Right renal pelvis (tissue), 4 donors: ENCODE data around the gene CKS2. TPM values are rescaled to one million over a fixed set of nuclear protein-coding genes. Genes with fewer than 3 reads are reported as not detected.
A peak's percentile ranks its signal among the peaks of the same experiment; 100 is the strongest.
"Not testable (repeated sequence)": the region's sequence is repeated elsewhere in the genome, so short reads cannot be mapped to it uniquely, and the experiment has no call there.

ENCODE experiments used
- DNase-seq, 4 donors: peaks; one replicate each; pipeline ENCODE4 v3.0.0-alpha.2; 2013; ENCODE audit warnings: low read depth in 4 of 4, low spot score in 3 of 4, missing footprints in 1 of 4
- polyA plus RNA-seq, 4 donors: library from polyadenylated mRNA; unstranded; fragments of 120-200 nt; gene quantifications; one replicate each; pipeline ENCODE4 v1.2.1, GENCODE V29; 2013; ENCODE audit not compliant: insufficient read length in 4 of 4

Gene CKS2
- polyA plus RNA-seq = 100 to 1,000 TPM in 1 of 4 donors, 10 to 100 TPM in 3; 84.3 to 107 (median 89.5) TPM

- peak; percentile 100 for DNase-seq
These were observed at the start of gene CKS2 for GRCh38 chr9:89310475-89311345. Gene CKS2 (plus strand): TSS chr9:89311195. CDS start chr9:89311293, 98 bp downstream.

- DNase-seq = no peak
These were observed 37.3 kb upstream of the CKS2 start for GRCh38 chr9:89273528-89274279.

- DNase-seq = no peak
These were observed 36.2 kb upstream of the CKS2 start for GRCh38 chr9:89274838-89275237.

GRCh38 chr9:89276040-89276439, 35.0 kb upstream of the CKS2 start:
- DNase-seq = not testable (repeated sequence)

GRCh38 chr9:89277043-89277442, 34.0 kb upstream of the CKS2 start:
- DNase-seq = no peak

GRCh38 chr9:89277454-89277853, 33.5 kb upstream of the CKS2 start:
- no peak for DNase-seq

- no peak for DNase-seq
These were observed 32.4 kb upstream of the CKS2 start for GRCh38 chr9:89278551-89278950.

GRCh38 chr9:89278997-89279739, 31.8 kb upstream of the CKS2 start:
- DNase-seq = peak; percentile 16 to 53 (median 50)

GRCh38 chr9:89281106-89281505, 29.9 kb upstream of the CKS2 start:
- no peak for DNase-seq

GRCh38 chr9:89282248-89282968, 28.6 kb upstream of the CKS2 start:
- DNase-seq = not testable (repeated sequence)

- DNase-seq = no peak
These were observed 26.9 kb upstream of the CKS2 start for GRCh38 chr9:89284076-89284475.

GRCh38 chr9:89291741-89292140, 19.3 kb upstream of the CKS2 start:
- no peak for DNase-seq

- DNase-seq = no peak
These were observed 18.0 kb upstream of the CKS2 start for GRCh38 chr9:89293014-89293413.

- DNase-seq = no peak
These were observed 15.6 kb upstream of the CKS2 start for GRCh38 chr9:89295400-89295799.

- not testable (repeated sequence) for DNase-seq
These were observed 9.0 kb upstream of the CKS2 start for GRCh38 chr9:89301996-89302395.

GRCh38 chr9:89304020-89304833, 6.8 kb upstream of the CKS2 start:
- no peak for DNase-seq

- no peak for DNase-seq
These were observed 6.2 kb upstream of the CKS2 start for GRCh38 chr9:89304834-89305188.

GRCh38 chr9:89305868-89306267, 5.1 kb upstream of the CKS2 start:
- DNase-seq = no peak

GRCh38 chr9:89309166-89309565, 1.8 kb upstream of the CKS2 start:
- no peak for DNase-seq
